GM19099 (cell line): ENCODE measurements around the gene OCA2.

Source experiments
- POLR2A ChIP-seq: IDR thresholded peaks from 3 replicates; pipeline ENCODE4 v1.6.1; 2011; ENCODE audit warnings: low read depth; ENCODE audit not compliant: insufficient read length; ENCODE audit errors: extremely low read depth

OCA2 gene

DNA sequence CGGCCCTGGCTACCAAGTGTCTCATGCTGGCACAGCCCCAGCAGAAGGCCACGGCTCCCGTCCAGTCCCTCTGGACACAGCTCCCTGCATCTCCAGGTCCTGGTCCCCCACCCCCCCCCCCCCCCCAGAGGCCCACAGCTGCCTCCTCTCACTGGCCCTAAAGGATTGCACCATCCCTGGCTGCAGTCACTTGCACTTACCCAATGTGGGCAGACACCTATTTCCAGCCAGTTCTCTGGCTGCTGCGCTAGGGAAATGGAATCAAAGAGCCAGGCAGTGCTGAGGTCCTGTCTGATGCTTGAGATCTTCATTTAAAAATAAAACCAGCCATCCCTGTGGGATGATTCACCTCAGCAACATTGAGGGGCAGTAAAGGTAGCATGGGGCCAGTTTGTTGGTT lies 346.4 kb downstream of the OCA2 start:
- TF ChIP-seq POLR2A: no peak

GRCh38 chr15:27747997-27748396 lies 351.1 kb downstream of the OCA2 start:
- TF ChIP-seq POLR2A: no peak

- no peak for TF ChIP-seq POLR2A
Observed at GRCh38 chr15:27746401-27746955, 352.6 kb downstream of the OCA2 start.

DNA sequence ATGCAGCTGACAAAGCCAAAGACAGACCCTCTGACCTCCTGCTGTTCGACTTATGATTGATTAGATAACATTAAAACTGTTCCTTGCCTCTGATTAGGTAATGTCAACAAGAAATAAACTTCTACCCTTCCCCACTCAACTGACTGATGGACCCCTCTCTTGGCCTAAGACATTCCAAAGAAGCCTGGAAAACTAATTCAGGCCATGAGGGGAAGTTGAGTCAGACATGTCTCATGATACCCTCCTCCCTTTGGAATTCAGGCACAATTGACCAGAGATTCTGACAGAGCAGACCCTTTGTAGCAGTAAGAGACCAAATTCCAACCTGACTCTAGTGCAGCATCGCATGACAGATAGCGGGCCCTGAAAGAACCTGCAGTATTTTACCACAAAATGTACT lies 354.5 kb downstream of the OCA2 start:
- no peak for TF ChIP-seq POLR2A

DNA sequence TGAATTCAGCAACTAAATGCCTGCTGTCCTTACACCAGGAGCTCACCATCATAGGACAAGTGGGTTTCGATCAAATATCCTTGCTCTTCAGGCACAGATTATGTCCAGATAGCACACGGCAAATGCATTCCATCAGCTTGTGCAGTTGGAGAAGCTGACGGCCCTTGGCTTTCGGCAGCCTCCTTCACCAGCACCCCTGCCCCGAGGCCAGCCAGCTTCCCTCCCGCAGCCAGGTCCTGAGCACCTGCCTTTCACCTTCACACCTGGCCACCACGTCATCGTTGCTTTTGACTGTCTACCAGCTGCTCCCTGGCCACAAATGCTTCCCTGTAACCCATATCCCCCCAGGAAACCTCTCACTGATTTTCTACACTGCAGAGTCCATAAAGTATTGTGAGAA lies 355.5 kb downstream of the OCA2 start:
- no peak for TF ChIP-seq POLR2A

DNA sequence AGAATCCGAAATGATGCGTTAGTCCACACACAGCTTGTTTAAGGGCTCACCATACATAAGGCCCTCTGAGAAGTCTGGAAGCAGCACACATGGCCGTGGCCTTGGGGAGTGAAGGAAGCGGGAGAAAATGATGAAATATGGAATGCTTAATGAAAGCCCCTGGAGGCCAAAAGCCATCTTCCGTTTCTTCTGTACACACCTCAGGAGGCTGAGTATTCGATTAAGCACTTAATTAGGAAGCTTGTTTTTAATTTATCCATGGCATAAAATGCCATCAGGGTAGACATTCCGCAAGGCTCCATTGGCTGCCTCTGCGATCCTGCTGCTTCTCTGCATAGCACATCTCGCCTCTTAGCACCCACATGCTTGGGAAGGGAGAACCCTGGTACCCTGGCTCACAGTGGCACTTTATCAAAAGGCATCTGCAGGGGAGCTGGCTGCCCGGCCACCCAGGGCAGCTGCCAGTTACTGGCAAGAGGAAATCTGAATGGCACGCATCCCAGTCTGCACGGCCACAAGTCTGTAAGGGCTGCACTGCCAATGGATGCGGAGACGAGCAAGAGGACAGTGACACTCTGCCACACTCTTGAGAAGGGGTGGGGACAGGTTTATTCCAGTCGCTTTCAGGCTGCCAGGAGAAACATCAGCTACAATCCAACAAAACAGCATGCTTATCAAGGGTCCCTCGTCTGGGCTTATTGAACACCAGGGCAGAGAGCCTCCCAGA lies 356.2 kb downstream of the OCA2 start:
- TF ChIP-seq POLR2A: no peak

- TF ChIP-seq POLR2A: no peak
Observed at GRCh38 chr15:27741226-27741860, 357.8 kb downstream of the OCA2 start.

DNA sequence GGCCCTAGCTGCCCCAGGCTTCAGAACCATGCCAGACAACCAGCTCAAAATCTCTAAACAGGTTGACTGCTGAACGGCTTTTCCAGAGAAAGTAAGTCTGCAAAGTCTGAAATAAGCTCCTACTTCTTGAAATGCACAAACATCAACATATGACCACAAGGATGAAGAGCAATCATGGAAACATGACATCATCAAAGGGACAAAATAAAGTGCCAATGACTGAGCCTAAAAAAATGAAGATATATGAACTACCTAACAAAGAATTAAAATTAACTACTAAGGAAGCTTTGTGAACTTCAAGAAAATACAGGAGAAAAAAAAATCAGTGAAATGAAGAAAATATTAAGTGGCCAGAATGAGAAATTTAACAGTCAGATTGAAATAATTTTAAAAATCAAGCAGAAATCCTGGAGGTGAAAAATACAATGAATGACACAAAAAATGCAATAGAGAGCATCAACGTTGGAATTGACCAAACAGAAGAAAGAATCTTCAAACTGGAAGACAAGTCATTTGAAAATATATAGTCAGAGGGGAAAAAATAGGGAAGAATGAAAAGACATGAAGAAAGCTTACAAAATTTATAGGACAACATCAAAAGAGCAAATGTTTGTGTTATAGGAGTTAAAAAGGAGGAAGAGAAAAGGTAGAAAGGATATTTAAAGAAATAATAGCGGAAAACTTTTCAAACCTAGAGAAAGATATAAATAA lies 364.2 kb downstream of the OCA2 start:
- no peak for TF ChIP-seq POLR2A

- no peak for TF ChIP-seq POLR2A
Observed at GRCh38 chr15:27731776-27732175, 367.3 kb downstream of the OCA2 start.

DNA sequence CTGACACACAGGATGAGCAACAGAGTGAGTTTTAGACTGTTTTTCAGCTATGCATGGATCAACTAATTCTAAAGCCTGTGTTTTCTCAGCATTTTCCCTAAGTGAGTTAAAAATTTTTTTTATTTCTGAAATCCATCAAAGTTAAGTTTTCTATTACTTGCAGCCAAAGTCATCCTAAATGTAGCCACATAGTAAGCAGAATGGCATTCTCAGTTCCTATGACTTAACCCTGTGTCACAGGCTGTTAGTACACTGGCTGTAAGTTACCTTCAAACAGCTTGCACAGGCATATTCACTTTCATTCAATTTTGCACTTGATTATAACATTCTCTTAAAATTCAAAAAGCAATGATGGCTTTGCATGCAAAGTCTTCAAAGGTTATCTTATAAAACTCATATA lies 368.2 kb downstream of the OCA2 start:
- no peak for TF ChIP-seq POLR2A

- TF ChIP-seq POLR2A: no peak
Observed at GRCh38 chr15:27725731-27726130, 373.4 kb downstream of the OCA2 start.

GRCh38 chr15:27723821-27724220 lies 375.3 kb downstream of the OCA2 start:
- no peak for TF ChIP-seq POLR2A

- TF ChIP-seq POLR2A: no peak
Observed at GRCh38 chr15:27722102-27722501, 377.0 kb downstream of the OCA2 start.

GRCh38 chr15:27714675-27715074 lies 384.4 kb downstream of the OCA2 start:
- no peak for TF ChIP-seq POLR2A

- no peak for TF ChIP-seq POLR2A
Observed at GRCh38 chr15:27707257-27707656, 391.9 kb downstream of the OCA2 start.

GRCh38 chr15:27706300-27706699 lies 392.8 kb downstream of the OCA2 start:
- TF ChIP-seq POLR2A: no peak
